ENCODE results near the gene CD99L2.

- TF ChIP-seq CTCF (IDR thresholded peaks at IDR 0.05) (no peak), IRF1 (CRISPR knock-in tag; IDR thresholded peaks at IDR 0.05) (no peak), NR2C2 (CRISPR knock-in tag; IDR thresholded peaks at IDR 0.05) (no peak), JUN (CRISPR knock-in tag; IDR thresholded peaks at IDR 0.05) (no peak), CREM (CRISPR knock-in tag; IDR thresholded peaks at IDR 0.05) (no peak), E2F4 (CRISPR knock-in tag; IDR thresholded peaks at IDR 0.05; ENCODE audit: borderline replicate concordance, low read depth) (no peak)
These were observed 27.8 kb downstream of the CD99L2 start for GRCh38 chrX:150870487-150871340.
